NCI-H187 treated with DMSO at 0.1 percent for 48 hours (cell line): ENCODE results near the gene VIPR1.
"Not testable (repeated sequence)": the region's sequence is repeated elsewhere in the genome, so short reads cannot be mapped to it uniquely, and the experiment has no call there.

Experiments used
- DNase-seq: peaks from one replicate; lab custom pipeline; 2025; lab: John Stamatoyannopoulos, UW

Gene VIPR1

DNA sequence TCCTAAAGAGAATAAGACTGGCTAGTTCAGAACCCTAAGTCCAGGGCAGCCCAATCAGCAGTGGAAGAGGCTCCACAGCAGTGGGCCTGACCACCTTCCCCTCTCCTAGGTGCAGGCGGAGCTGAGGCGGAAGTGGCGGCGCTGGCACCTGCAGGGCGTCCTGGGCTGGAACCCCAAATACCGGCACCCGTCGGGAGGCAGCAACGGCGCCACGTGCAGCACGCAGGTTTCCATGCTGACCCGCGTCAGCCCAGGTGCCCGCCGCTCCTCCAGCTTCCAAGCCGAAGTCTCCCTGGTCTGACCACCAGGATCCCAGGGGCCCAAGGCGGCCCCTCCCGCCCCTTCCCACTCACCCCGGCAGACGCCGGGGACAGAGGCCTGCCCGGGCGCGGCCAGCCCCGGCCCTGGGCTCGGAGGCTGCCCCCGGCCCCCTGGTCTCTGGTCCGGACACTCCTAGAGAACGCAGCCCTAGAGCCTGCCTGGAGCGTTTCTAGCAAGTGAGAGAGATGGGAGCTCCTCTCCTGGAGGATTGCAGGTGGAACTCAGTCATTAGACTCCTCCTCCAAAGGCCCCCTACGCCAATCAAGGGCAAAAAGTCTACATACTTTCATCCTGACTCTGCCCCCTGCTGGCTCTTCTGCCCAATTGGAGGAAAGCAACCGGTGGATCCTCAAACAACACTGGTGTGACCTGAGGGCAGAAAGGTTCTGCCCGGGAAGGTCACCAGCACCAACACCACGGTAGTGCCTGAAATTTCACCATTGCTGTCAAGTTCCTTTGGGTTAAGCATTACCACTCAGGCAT, 33.7 kb downstream of the VIPR1 start:
- no peak for DNase-seq

DNA sequence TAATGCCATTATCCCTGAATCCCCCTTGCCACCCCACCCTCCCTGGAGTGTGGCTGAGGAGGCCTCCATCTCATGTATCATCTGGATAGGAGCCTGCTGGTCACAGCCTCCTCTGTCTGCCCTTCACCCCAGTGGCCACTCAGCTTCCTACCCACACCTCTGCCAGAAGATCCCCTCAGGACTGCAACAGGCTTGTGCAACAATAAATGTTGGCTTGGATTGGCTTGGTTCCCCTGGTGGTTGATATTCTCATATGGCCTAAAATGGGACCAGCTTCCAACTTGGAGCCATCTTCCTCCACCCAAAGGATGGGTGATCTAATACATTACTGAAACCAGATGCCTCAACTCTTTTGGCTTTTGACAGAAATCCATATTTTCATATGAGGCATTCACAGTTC, 34.9 kb downstream of the VIPR1 start:
- DNase-seq, result no peak

DNA sequence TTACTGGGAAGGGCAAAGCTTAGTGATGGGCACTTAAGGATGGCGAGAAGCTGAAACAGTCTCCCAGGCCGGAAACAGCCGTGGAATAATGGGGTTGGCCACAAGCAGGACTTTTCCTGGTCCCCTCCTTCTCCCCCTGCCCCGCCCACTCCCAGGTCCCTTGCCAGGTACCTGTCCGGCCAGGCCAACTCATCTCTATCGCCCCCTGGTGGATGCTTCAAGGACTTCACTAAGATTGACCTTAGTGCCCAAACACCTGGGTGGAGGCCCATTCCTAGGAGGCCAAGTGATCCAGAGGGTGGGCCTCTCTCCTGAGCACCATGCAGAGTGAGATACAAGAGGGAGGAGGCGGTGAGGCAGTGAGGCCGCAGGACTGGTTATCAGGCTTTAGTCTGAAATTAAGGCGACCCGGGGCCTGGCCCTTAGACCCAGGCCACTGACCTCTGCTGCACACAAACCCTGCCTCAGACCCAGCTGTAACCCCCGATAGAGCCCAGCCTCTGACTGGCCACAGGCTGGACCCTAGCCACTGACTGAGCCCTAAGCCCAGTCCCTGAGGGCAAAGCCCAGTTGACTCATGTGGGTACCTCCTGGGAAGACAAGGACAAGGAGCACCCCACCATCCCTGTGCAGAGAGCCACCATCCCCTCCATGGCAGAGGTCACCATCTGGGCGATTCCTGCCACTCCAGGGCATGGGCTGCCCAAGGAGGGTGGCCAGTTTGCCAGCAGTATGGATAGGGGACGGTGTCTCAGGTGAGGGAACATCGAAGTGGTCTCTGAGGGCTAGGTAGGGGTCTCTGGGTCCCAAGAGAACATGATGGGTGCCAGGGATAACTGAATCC, 37.6 kb downstream of the VIPR1 start:
- no peak for DNase-seq

DNA sequence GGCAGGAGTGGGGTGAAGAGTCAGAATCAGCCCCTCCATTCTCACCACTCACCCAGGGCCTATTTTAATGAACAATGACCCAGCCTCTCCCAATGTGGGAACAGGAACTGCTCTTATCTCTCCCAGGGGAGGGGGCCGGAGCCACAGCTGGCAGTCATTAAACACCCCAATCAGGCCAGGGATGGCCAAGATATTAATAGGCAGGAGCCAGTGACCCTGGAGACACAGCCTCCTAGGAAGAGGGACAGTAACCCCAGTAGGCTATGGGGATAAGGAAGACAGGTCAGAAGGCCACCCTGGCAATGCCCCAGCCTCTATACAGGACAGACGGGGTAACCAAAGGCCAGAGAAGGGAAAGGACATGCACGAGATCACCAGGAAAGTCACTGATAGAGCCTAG, 38.6 kb downstream of the VIPR1 start:
- no peak for DNase-seq

DNA sequence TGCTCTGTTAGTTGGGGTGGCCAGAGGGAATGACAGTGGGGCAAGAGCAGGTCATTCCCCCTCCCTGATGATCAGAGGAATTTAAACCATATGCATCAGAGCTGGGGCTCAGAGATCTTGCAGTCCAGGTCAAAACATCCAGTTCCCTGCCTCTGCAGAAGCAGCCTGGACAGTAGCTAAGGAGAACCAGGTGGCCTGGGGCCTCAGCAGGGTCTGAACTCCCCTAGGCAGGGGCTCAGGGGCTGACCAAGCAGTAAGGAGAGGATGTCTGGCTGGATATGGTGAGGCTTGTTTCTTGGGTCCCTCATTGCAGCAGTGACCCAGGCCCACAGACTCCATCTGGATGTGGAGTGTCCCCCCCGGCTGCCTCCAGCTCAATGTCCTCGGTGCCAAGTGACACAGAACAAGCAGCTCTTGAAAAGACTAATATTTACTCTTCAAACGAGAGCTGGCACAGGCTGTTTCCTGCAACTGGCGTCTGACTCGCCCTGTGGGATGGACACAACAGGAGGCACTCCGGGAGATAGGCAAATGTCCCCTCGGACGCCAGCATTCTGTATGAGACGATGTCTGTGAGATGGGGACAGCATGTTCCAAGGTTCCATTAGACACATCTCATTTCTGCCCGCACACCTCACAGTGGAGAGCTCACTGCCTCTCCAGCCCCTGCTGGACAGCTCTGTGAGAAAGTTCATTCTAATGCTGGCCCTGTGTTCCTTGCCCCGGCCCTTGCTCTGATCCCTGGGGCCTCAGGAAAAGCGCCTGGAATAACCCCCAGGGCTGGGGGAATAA, 42.2 kb downstream of the VIPR1 start:
- DNase-seq, result no peak

DNA sequence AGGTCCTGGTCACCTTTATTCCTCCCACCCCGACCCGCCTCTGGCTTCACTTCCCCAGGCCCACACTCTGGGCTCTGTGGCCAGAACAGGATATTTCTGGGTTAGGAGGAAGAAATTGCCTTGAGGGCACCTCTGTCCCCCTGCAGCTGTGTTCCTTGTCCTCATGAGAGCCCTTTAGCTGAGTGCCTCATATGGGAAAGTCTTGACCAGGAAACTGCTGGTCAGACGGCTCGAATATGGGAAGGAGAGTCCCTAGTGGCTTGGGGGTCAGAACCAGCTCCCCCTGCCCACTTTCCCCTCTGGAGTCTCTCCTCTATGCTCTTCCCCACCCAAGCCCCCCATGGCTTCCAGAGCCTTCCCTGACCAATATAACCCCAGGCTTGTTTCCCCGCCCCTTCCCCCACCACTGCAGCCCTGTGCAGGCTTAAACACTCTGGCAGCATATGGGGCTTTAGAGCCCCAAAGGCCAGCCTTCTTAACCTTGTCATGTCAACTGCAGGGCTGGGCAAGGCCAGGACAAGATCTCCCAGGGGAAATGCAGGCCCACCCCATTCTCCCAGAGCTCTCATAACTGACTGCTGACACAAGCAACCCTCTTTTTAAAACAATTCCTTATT, 42.9 kb downstream of the VIPR1 start:
- DNase-seq, result no peak

GRCh38 chr3:42546691-42547213, 44.3 kb downstream of the VIPR1 start:
- no peak for DNase-seq

GRCh38 chr3:42547401-42547945, 45.0 kb downstream of the VIPR1 start:
- DNase-seq, result no peak

DNA sequence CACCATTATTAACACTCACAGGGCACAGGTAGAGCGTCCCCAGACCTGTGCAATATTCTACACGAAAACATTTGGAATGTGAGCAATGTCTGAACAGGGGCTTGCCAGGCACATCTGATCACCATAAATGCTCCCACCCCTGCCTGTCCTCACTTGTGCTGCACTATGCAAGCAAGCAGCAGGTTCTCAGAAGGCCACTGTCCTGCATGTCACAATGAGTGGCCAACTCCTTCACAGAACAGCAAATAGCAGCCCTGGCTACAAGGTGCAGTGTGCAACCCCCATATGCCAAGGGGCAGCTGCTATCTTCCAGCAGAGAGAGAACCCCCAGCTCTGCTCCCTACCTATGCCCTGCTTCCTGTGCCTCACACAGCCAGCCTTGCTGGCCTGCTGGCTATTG, 46.7 kb downstream of the VIPR1 start:
- DNase-seq, result no peak

DNA sequence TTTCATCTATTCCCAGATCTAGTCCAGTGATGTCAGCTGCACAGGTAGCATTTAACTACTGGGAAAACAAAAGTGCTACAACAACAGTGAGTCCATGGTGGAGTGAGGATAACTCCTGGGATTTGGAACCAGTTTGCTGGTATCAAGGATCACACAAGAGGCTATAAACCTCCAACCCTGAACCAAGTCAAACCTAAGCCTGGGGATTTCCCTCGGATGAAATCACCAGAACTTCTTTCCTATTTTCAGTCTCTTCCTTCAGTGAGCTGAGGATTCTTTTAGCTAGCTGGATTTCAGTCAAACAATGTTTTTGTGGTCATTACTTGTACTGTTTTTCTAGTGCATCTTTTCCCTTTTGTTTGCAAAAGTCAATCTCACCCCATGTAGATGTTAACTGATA, 47.8 kb downstream of the VIPR1 start:
- no peak for DNase-seq

DNA sequence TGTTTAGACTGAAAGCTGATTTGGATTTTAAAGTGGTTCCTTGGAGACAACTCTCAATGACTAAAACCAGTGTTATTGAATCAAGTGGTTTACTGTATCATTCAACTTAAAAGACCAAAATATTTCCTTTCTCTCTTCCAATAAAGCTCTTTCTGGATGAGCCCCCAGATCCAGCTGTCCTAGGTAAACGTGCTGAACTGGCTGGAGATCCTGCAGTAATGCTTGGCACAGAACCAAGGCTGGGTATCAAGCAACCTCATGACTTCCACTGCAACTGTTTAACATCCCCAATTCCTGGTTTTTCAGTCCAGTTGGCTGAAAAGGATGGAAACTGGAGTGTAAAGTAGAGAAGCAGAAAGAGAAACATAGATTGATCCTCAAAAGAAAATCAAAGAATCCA, 50.4 kb downstream of the VIPR1 start:
- no peak for DNase-seq

GRCh38 chr3:42556089-42556632, 53.7 kb downstream of the VIPR1 start:
- DNase-seq, result no peak

- not testable (repeated sequence) for DNase-seq
These were observed 54.4 kb downstream of the VIPR1 start for GRCh38 chr3:42556817-42557216.

GRCh38 chr3:42557854-42558253, 55.4 kb downstream of the VIPR1 start:
- no peak for DNase-seq

- DNase-seq, result no peak
These were observed 59.8 kb downstream of the VIPR1 start for GRCh38 chr3:42562047-42562907.

DNA sequence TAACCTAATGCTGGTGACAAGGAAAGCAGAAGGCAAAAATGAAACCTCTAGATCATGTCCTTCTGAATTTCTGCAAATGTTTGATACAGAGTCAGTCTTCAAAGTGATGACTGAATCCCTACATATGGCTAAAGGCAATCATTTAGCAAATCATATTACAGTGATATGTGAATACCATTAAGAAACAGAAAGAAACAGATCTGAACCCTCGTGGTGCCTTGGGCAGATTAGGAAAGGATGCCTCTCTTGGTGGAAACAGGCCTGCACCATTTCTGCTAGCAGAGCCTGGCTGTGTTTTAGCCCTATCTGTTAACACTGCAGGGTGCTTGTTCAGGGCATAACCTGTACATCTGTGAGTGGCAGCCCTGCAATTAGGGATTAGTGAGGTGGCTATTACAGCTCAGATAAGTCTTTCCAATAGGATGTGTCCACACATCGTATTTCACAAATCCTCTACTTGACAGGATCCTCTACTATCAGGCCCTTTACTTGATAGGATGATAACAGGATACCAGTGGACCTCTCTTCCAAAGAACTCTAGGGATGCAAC, 67.2 kb downstream of the VIPR1 start:
- no peak for DNase-seq

DNA sequence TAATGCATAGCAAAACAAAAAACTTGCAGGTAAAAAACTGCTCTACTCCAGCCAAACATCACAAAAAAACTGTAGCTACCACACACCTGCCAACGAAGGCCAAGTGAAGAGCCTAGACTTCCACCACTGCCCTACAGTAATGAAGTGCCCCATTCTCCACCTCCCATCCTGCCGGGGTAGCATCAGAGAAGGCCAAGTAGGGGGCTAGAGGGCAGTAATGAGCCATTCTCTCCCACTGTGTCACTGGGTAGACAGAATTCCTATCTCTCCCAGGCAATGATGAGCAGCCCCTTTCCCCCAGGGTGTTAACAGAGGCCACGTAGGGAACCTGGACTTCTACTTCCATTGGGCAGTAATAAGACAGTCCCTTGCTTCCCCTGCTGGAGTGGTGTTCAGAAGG, 69.8 kb downstream of the VIPR1 start:
- DNase-seq, result no peak

DNA sequence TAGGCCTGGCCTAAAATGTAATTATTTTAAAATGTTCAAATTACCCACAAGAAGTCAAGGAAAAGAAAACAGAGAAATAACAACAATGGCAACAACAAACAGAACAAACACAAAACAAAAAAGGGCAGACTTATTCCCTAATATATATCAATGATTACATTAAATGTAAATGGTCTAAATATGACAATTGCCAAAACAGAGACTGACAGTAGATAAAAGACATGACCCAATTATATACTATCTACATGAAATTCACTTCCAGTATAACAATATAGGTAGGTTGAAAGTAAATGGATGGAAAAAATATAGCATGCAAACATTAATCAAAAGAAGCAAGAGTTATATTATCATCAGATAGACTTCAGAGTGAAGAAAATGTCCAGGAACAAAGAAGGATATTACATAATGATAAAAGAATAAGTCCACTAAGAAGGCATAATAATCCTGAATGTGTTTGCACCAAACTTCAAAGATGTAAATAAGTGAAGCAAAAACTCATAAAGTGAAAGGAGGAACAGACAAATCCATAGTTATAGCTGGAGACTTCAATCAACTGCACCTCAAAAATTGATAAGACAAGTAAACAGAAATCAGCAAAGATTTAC, 72.8 kb downstream of the VIPR1 start:
- DNase-seq, result no peak

- no peak for DNase-seq
These were observed 75.6 kb downstream of the VIPR1 start for GRCh38 chr3:42578054-42578453.

- DNase-seq, result not testable (repeated sequence)
These were observed 76.9 kb downstream of the VIPR1 start for GRCh38 chr3:42579346-42579745.
